ENCODE results near the gene GPRC6A. TPM values are rescaled to one million over a fixed set of nuclear protein-coding genes. Genes with fewer than 3 reads are reported as not detected.

GPRC6A gene
- total RNA-seq, 2 donors from 2014 or later, result not detected

DNA sequence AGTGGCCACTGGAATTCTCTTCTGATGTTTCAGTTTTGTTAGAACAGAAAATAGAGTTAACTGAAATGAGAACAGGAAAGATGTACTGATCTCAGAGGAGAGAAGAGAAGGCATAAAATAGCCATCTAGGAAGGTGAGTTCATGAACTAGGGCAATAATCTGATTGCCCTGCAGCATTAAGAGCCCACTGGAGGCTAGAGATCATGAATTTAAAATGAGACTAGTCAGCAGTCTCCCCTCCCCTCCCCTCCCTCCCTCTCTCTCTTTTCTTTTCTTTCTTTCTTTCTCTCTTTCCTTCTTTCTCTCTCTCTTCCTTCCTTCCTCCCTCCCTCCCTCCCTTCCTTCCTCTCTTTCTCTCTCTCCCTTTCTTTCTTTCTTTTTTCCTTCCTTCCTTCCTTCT lies 28.9 kb downstream of the GPRC6A start:
- intact Hi-C loops (cut with DNase I), result no loop called here
- DNase-seq (ENCODE audit: low spot score), result no peak

GRCh38 chr6:116797585-116797984 lies 31.3 kb downstream of the GPRC6A start:
- intact Hi-C loops (cut with DNase I), result no loop called here
- no peak for DNase-seq (ENCODE audit: low spot score)

DNA sequence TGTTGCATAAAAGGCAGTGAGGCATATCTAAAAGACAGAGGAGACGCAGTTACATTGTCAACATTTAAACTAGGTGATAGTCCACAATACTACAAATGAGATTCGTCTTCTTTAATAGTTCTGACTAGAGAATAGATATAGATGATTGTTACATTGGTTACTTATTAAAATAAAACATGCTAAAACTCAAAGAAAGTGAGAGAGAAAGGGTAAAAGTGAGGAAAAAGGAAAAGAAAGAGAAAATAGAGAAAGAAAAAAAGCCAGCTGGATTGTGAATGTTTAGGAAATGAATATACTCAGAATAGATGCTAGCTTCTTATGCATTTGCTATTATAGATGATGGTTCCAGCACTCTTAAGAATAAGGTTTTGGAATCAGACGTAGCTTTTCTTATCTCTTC lies 35.7 kb downstream of the GPRC6A start:
- no peak for DNase-seq (ENCODE audit: low spot score)
- intact Hi-C loops (cut with DNase I), result no loop called here

DNA sequence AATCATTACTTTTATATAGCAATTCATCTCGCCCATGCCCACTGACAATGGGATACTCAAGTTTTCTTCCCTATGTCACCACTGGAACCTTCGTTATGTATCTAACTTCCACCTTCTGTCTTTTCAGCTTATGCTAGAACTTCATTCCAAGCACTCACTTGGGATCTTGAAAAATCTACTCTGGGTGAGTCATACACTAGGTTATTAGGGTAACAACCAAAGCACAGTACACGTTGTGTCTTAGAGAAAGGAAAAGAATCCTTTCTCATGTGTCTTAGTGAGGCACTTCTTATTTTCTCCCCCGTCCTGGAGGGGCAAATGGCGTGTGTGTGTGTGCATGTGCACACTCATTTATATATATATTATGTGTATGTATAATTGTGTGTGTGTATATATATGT lies 45.0 kb downstream of the GPRC6A start:
- intact Hi-C loops (cut with DNase I), result no loop called here
- DNase-seq (ENCODE audit: low spot score), result no peak

- DNase-seq (ENCODE audit: low spot score), result no peak
- intact Hi-C loops (cut with DNase I), result no loop called here
These were observed 49.2 kb downstream of the GPRC6A start for GRCh38 chr6:116779573-116780164.

- intact Hi-C loops (cut with DNase I), result no loop called here
- no peak for DNase-seq (ENCODE audit: low spot score)
These were observed 55.0 kb downstream of the GPRC6A start for GRCh38 chr6:116773886-116774285.

- intact Hi-C loops (cut with DNase I), result no loop called here
- DNase-seq (ENCODE audit: low spot score), result no peak
These were observed 56.4 kb downstream of the GPRC6A start for GRCh38 chr6:116772450-116772849.

GRCh38 chr6:116767715-116768114 lies 61.2 kb downstream of the GPRC6A start:
- intact Hi-C loops (cut with DNase I), result no loop called here
- DNase-seq (ENCODE audit: low spot score), result no peak

DNA sequence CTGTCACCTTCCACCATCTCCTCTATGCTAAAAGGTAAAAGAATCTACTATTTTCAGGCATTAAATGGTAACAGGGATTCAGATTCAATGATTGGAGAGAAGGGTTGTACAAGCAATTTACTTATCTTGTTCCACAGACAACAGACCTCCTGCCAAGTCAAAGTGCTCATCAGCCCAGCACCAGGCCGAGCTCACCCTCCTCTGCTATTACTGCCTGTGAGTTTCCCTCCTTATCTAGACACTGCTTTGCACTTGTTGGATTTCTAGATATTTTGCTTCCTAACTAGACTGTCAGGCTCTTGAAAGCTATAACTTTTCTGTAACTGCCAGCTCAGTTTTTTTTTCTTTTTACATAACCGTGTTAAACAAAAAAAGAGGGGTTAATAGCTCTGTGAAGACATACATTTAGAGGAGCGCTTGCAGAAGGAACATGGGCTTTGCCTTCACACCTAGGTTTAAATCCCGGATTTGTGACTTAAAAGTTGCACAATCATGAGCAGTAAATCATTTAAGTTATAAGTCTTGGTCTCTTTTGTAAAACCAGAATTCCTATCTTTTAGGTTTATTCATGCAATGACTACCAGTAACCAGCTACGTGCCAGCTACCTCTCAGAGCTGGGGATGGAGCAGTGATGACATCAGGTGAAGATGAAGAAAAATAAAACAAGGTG lies 62.2 kb downstream of the GPRC6A start:
- no peak for DNase-seq (ENCODE audit: low spot score)
- intact Hi-C loops (cut with DNase I), result no loop called here

GRCh38 chr6:116764961-116765841 lies 63.7 kb downstream of the GPRC6A start, which contains the start of gene FAM162B:
Gene FAM162B, minus strand, starts transcription at chr6:116765719. Its CDS starts 143 bp downstream, at chr6:116765576.
- DNase-seq (ENCODE audit: low spot score), result peak; percentile 79
- intact Hi-C loops (cut with DNase I), result no loop called here

DNA sequence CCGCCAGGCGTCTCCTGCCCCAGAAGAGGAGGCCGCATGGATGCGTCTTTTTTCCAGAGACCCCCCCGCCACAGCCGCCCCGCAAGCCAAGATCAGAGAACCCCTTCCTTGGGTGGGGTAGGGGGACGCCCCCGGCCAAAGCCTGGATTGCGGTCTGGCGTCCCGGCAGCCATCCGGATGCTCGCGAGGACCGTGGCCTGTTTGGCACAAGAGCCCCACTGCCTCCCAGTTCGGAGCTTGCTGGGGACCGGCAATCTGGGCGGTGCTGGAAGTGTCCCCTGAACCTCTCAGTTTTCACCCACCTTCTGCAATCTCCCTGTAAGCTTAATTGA lies 64.3 kb downstream of the GPRC6A start:
- intact Hi-C loops (cut with DNase I), result no loop called here
- DNase-seq (ENCODE audit: low spot score), result peak; percentile 62

- no peak for DNase-seq (ENCODE audit: low spot score)
- intact Hi-C loops (cut with DNase I), result no loop called here
These were observed 64.8 kb downstream of the GPRC6A start for GRCh38 chr6:116763906-116764628.

DNA sequence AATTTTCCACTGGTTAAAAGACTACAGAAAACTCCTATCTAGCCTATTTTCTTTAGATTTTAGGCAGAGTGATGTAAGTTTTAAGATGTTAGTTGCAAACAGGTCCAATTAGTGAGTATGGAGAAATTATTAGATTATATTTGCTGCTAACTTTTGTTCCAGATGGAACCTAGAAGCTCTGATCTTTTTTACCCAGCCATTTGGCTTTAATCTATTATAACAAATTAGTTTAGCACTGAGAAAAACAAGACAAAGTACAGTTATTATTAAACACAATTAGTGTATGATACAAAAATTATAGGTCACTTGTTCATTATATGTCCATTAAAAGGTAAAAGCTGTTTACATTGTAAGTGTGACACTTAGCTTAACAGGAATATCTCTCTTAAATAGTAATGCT lies 65.8 kb downstream of the GPRC6A start:
- intact Hi-C loops (cut with DNase I), result no loop called here
- DNase-seq (ENCODE audit: low spot score), result no peak

GRCh38 chr6:116762235-116762634 lies 66.6 kb downstream of the GPRC6A start:
- intact Hi-C loops (cut with DNase I), result no loop called here
- no peak for DNase-seq (ENCODE audit: low spot score)

- no peak for DNase-seq (ENCODE audit: low spot score)
- intact Hi-C loops (cut with DNase I), result no loop called here
These were observed 67.1 kb downstream of the GPRC6A start for GRCh38 chr6:116761779-116762178.

- intact Hi-C loops (cut with DNase I), result no loop called here
- no peak for DNase-seq (ENCODE audit: low spot score)
These were observed 83.7 kb downstream of the GPRC6A start for GRCh38 chr6:116745176-116745575.
